ENCODE results near the gene SLC39A12.

DNA sequence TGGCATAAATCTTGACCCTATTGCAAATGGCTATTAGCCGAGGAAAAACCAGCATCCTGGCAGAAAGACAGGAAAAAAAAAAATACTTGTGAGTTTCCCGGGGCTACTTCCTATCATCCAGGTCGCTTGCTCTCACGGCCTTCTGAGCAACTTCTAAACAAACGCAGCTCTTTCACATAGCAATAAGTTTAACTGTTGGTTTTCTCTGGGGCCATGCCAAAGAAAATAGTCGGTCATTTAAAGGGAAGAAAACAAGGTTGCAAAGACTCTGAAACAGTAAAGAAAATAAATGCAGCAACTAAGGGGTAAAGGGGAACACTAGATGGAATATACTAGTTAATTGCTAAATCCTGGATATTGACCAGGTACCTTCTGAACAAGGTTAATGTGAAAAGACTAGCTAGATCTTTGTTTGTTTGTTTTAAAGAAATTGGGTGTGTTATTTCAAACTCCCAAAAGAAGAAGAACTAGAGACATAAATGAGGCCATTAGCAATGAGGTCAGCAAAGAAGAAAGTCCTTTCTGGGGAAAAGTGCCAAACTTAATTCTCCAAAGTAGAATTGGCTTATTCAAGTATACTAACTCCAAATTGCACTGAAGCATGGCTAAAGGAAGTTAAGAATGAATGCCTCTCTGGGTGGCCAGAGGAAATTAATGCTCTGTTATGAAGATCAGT lies 54.2 kb downstream of the SLC39A12 start:
- TF ChIP-seq EP300 (IDR thresholded peaks at IDR 0.05) (no peak), HOXA7 (CRISPR knock-in tag; IDR thresholded peaks at IDR 0.05) (no peak), BHLHE40 (IDR thresholded peaks at IDR 0.05; ENCODE audit: low read depth, low read length) (no peak)
- TF ChIP-seq, protein P1, sequence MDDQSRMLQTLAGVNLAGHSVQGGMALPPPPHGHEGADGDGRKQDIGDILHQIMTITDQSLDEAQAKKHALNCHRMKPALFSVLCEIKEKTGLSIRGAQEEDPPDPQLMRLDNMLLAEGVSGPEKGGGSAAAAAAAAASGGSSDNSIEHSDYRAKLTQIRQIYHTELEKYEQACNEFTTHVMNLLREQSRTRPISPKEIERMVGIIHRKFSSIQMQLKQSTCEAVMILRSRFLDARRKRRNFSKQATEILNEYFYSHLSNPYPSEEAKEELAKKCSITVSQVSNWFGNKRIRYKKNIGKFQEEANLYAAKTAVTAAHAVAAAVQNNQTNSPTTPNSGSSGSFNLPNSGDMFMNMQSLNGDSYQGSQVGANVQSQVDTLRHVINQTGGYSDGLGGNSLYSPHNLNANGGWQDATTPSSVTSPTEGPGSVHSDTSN (IDR thresholded peaks at IDR 0.05), result no peak
- TF ChIP-seq, protein P2, sequence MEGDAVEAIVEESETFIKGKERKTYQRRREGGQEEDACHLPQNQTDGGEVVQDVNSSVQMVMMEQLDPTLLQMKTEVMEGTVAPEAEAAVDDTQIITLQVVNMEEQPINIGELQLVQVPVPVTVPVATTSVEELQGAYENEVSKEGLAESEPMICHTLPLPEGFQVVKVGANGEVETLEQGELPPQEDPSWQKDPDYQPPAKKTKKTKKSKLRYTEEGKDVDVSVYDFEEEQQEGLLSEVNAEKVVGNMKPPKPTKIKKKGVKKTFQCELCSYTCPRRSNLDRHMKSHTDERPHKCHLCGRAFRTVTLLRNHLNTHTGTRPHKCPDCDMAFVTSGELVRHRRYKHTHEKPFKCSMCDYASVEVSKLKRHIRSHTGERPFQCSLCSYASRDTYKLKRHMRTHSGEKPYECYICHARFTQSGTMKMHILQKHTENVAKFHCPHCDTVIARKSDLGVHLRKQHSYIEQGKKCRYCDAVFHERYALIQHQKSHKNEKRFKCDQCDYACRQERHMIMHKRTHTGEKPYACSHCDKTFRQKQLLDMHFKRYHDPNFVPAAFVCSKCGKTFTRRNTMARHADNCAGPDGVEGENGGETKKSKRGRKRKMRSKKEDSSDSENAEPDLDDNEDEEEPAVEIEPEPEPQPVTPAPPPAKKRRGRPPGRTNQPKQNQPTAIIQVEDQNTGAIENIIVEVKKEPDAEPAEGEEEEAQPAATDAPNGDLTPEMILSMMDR (IDR thresholded peaks at IDR 0.05), result no peak

Measured in A549 (cell line).